Osteocyte (in vitro differentiated cells): Measurements from ENCODE around the gene PRPH. TPM values are rescaled to one million over a fixed set of nuclear protein-coding genes. Genes with fewer than 3 reads are reported as not detected.

Experiments
- DNase-seq: peaks from one replicate; pipeline ENCODE4 v3.0.0; 2021; ENCODE audit warnings: mixed read lengths; ENCODE audit not compliant: unreplicated experiment; ENCODE audit errors: extremely low spot score
- H3K27ac Mint-ChIP-seq: one replicate; pipeline ENCODE4 v1.8.0; 2021; ENCODE audit warnings: mild to moderate bottlenecking, mixed read lengths; ENCODE audit not compliant: unreplicated experiment
- H3K27me3 Mint-ChIP-seq: one replicate; pipeline ENCODE4 v1.8.0; 2021; ENCODE audit warnings: mixed read lengths; ENCODE audit not compliant: unreplicated experiment
- H3K36me3 Mint-ChIP-seq: one replicate; pipeline ENCODE4 v1.8.0; 2021; ENCODE audit warnings: mixed read lengths; ENCODE audit not compliant: unreplicated experiment
- H3K4me1 Mint-ChIP-seq: one replicate; pipeline ENCODE4 v1.8.0; 2021; ENCODE audit warnings: mixed read lengths; ENCODE audit not compliant: unreplicated experiment
- H3K4me3 Mint-ChIP-seq: one replicate; pipeline ENCODE4 v1.8.0; 2021; ENCODE audit warnings: mild to moderate bottlenecking, moderate library complexity, mixed read lengths; ENCODE audit not compliant: unreplicated experiment
- H3K9me3 Mint-ChIP-seq: one replicate; pipeline ENCODE4 v1.8.0; 2021; ENCODE audit warnings: mixed read lengths; ENCODE audit not compliant: unreplicated experiment
- total RNA-seq: library from RNA; stranded (reverse); gene quantifications from 2 replicates; pipeline ENCODE4 v1.2.1, GENCODE V29; 2021
- TF ChIP-seq, protein P1 (sequence below): fragments of 200-600 bp; sonication (generic); IDR thresholded peaks from 2 replicates; pipeline ENCODE4 v1.5.0; 2021; ENCODE audit warnings: antibody characterized with exemption, mild to moderate bottlenecking, moderate library complexity

Gene PRPH
- total RNA-seq, 1 donor from 2014 or later, result not detected

DNA sequence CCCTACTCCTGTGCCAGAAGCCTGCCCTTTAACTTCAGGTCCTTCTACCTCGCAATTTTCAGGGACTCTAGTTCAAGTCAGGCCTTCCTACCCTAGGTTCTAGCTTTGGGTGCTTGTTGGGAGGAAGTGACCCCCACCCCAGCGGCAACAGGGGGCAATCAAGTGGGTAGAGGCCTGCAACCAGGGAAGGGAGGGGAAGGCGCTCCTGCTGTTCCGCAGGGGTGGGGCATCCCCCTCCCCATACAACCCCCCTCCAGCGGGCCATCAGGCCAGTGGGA lies 204 bp upstream of the PRPH start:
- Mint-ChIP-seq H3K27me3 (peaks cover 40% of the 10 kb centered on the region), H3K9me3 (no peaks in the 10 kb centered on the region), H3K27ac (no peak overlapping the region), H3K4me1 (peaks cover 12% of the 10 kb centered on the region), H3K36me3 (peaks cover 2% of the 10 kb centered on the region), H3K4me3 (no peak overlapping the region)
- no peak for DNase-seq
- TF ChIP-seq, protein P1, sequence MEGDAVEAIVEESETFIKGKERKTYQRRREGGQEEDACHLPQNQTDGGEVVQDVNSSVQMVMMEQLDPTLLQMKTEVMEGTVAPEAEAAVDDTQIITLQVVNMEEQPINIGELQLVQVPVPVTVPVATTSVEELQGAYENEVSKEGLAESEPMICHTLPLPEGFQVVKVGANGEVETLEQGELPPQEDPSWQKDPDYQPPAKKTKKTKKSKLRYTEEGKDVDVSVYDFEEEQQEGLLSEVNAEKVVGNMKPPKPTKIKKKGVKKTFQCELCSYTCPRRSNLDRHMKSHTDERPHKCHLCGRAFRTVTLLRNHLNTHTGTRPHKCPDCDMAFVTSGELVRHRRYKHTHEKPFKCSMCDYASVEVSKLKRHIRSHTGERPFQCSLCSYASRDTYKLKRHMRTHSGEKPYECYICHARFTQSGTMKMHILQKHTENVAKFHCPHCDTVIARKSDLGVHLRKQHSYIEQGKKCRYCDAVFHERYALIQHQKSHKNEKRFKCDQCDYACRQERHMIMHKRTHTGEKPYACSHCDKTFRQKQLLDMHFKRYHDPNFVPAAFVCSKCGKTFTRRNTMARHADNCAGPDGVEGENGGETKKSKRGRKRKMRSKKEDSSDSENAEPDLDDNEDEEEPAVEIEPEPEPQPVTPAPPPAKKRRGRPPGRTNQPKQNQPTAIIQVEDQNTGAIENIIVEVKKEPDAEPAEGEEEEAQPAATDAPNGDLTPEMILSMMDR, result no peak

DNA sequence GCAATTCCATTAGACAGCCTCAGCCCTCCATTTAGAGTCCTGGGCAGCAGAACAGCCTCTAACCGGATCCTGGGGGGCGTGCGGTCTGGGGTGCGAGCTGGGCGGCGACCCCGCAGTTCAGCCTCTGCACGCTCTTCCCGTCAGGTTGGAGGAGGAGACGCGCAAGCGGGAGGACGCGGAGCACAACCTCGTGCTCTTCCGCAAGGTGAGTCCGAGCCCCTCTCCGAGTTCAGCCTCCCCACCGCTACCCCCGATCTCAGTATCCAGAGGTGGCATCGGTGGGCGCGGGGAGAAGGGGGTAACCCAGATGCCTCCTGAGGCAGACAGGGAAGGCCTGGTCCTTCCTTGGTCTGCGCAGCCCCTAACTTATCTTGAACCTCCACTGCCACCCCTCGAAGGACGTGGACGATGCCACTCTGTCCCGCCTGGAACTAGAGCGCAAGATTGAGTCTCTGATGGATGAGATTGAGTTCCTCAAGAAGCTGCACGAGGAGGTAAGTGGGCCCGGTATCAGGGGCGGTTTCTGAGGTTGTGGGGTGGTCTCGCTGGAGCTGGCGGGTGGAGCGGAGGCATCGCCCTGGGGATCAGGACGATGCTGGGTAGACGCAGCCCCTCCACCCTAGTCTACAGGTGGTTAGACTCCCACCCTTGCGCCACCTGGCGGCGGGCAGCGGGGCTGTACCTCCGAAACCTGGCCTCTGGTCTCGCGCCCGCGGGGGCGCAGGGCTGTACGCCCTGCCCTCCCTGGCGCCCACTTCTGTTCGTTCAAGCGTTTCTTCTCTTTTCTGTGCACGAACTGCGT lies 1.3 kb downstream of the PRPH start:
- Mint-ChIP-seq H3K27ac (no peak overlapping the region), H3K27me3 (peaks cover 45% of the 10 kb centered on the region), H3K9me3 (no peaks in the 10 kb centered on the region), H3K36me3 (peaks cover 2% of the 10 kb centered on the region), H3K4me3 (peak overlapping the region; percentile 57), H3K4me1 (peaks cover 12% of the 10 kb centered on the region)
- DNase-seq, result no peak
- TF ChIP-seq, protein P1, result peak; percentile 72

DNA sequence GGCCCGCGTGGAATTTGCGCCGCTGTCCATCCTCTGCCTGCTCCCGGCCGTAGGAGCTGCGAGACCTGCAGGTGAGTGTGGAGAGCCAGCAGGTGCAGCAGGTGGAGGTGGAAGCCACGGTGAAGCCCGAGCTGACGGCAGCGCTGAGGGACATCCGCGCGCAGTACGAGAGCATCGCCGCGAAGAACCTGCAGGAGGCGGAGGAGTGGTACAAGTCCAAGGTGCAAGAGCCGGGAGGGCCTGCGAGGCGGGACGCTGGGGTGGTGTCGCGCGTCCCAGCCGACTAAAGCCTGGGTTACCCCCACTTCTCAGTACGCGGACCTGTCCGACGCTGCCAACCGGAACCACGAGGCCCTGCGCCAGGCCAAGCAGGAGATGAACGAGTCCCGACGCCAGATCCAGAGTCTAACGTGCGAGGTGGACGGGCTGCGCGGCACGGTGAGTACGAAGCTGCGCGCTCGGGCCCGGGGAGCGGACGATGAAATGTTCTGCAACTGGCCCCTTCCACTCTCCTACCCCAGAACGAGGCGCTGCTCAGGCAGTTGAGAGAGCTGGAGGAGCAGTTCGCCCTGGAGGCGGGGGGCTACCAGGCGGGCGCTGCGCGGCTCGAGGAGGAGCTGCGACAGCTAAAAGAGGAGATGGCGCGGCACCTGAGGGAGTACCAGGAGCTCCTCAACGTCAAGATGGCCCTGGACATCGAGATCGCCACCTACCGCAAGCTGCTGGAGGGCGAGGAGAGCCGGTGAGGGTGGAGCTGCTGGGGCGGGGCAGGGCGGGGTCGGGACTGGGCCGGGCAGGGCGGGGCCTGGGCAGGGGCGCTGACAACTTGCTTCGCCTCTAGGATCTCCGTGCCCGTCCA lies 2.1 kb downstream of the PRPH start:
- Mint-ChIP-seq H3K4me1 (peaks cover 12% of the 10 kb centered on the region), H3K4me3 (peak overlapping the region; percentile 57), H3K36me3 (peaks cover 2% of the 10 kb centered on the region), H3K27me3 (peaks cover 48% of the 10 kb centered on the region), H3K27ac (no peak overlapping the region), H3K9me3 (no peaks in the 10 kb centered on the region)
- DNase-seq, result no peak
- TF ChIP-seq, protein P1, result no peak

DNA sequence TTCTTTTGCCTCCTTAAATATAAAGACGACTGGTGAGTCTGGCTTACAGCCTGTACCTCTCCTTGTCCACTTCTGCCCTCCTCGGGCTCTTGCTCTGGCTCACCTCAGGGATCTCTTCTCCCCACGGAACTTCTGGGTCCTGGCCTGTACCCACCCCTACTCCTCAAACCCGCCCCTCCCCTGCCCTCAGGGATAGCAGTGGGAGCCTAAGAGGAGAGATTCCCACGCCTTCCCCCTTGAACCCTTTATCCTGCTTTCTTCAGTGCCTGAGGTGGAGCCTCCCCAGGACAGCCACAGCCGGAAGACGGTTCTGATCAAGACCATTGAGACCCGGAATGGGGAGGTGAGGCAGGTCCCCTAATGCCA lies 2.7 kb downstream of the PRPH start:
- TF ChIP-seq, protein P1, result no peak
- no peak overlapping the region for H3K4me3 Mint-ChIP-seq
- H3K9me3 Mint-ChIP-seq, result no peaks in the 10 kb centered on the region
- peaks cover 2% of the 10 kb centered on the region for H3K36me3 Mint-ChIP-seq
- DNase-seq, result no peak
- H3K4me1 Mint-ChIP-seq, result peaks cover 12% of the 10 kb centered on the region
- H3K27ac Mint-ChIP-seq, result no peak overlapping the region
- H3K27me3 Mint-ChIP-seq, result peaks cover 50% of the 10 kb centered on the region

DNA sequence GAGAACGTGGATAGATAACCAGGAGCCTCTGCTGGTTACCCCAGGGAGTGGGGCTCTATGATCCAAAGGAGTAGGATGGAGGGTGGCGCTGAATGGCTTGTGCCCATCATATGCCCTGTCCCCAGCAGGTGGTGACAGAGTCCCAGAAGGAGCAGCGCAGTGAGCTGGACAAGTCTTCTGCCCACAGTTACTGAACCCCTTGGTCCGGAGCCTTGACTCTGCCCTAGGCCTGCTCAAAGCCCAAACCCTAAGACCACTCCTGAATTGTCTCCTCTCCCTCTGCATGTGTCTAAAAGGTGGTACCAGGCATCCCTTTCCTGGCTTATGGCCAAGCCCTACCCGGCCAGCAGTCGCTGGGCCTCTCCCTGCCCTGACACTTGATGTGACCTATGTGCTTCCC lies 3.2 kb downstream of the PRPH start:
- no peak overlapping the region for H3K27ac Mint-ChIP-seq
- H3K36me3 Mint-ChIP-seq, result peaks cover 2% of the 10 kb centered on the region
- DNase-seq, result no peak
- H3K9me3 Mint-ChIP-seq, result no peaks in the 10 kb centered on the region
- H3K4me1 Mint-ChIP-seq, result peaks cover 12% of the 10 kb centered on the region
- TF ChIP-seq, protein P1, result peak; percentile 9
- no peak overlapping the region for H3K4me3 Mint-ChIP-seq
- peaks cover 55% of the 10 kb centered on the region for H3K27me3 Mint-ChIP-seq
